Hippocampal formation (tissue), 2 donors: ENCODE measurements around the gene HACE1.

ENCODE experiments used
- DNase-seq, 2 donors: peaks; one replicate each; lab custom pipeline; 2025; lab: John Stamatoyannopoulos, UW

Gene HACE1

GRCh38 chr6:104736545-104736944 lies 123.2 kb downstream of the HACE1 start:
- DNase-seq, result no peak

- no peak for DNase-seq
Measured at GRCh38 chr6:104730450-104730849, 129.3 kb downstream of the HACE1 start.

GRCh38 chr6:104729433-104729832 lies 130.3 kb downstream of the HACE1 start:
- no peak for DNase-seq

- DNase-seq, result no peak
Measured at GRCh38 chr6:104728448-104728847, 131.3 kb downstream of the HACE1 start.

GRCh38 chr6:104718672-104719071 lies 141.0 kb downstream of the HACE1 start:
- no peak for DNase-seq

- no peak for DNase-seq
Measured at GRCh38 chr6:104716858-104717257, 142.9 kb downstream of the HACE1 start.

GRCh38 chr6:104714796-104715195 lies 144.9 kb downstream of the HACE1 start:
- DNase-seq, result no peak

- DNase-seq, result no peak
Measured at GRCh38 chr6:104713982-104714381, 145.7 kb downstream of the HACE1 start.

- DNase-seq, result no peak
Measured at GRCh38 chr6:104711371-104711770, 148.3 kb downstream of the HACE1 start.

GRCh38 chr6:104710543-104711335 lies 149.0 kb downstream of the HACE1 start:
- DNase-seq, result no peak

- no peak for DNase-seq
Measured at GRCh38 chr6:104705916-104706442, 153.7 kb downstream of the HACE1 start.

GRCh38 chr6:104705095-104705707 lies 154.5 kb downstream of the HACE1 start:
- no peak for DNase-seq

- DNase-seq, result no peak
Measured at GRCh38 chr6:104704191-104704590, 155.5 kb downstream of the HACE1 start.

- DNase-seq, result no peak
Measured at GRCh38 chr6:104702126-104702841, 157.4 kb downstream of the HACE1 start.

GRCh38 chr6:104700371-104701185 lies 159.1 kb downstream of the HACE1 start:
- no peak for DNase-seq

- DNase-seq, result no peak
Measured at GRCh38 chr6:104699593-104700329, 160.0 kb downstream of the HACE1 start.

- DNase-seq, result no peak
Measured at GRCh38 chr6:104698979-104699378, 160.7 kb downstream of the HACE1 start.

GRCh38 chr6:104692008-104692407 lies 167.7 kb downstream of the HACE1 start:
- DNase-seq, result no peak

GRCh38 chr6:104689551-104690205 lies 170.0 kb downstream of the HACE1 start:
- DNase-seq, result no peak

GRCh38 chr6:104688283-104688969 lies 171.3 kb downstream of the HACE1 start:
- DNase-seq, result no peak
